Measurements from ENCODE around the gene KCND2. TPM values are rescaled to one million over a fixed set of nuclear protein-coding genes. Genes with fewer than 3 reads are reported as not detected.

KCND2 gene
- total RNA-seq, 1 experiment from 2014 or later, result 0.72 TPM

- no peaks in the 10 kb centered on the region for H3K9me2 ChIP-seq (ENCODE audit: insufficient read depth)
- TF ChIP-seq EZH2 (IDR thresholded peaks at IDR 0.05; ENCODE audit: low read depth) (no peak), CTCF (conservative IDR thresholded peaks at IDR 0.05) (no peak)
- peaks cover 4% of the 10 kb centered on the region; the same call in 1 of the 2 replicates for H3K9me3 ChIP-seq (ENCODE audit: insufficient read depth, low read depth)
- H3K4me1 ChIP-seq (replicated peaks; ENCODE audit: insufficient read depth), result no peaks in the 10 kb centered on the region
- DNase-seq, result no peak
- H3K4me2 ChIP-seq, result no peak overlapping the region
- CTCF ChIA-PET, result no interaction called here
- POLR2A ChIA-PET (ENCODE audit: unreplicated experiment), result no interaction called here
- H3K27ac ChIP-seq, result no peak overlapping the region
- H2AFZ ChIP-seq, result no peak overlapping the region
- no peaks in the 10 kb centered on the region for H3K79me2 ChIP-seq (ENCODE audit: low read depth)
- H3K4me3 ChIP-seq, result no peak overlapping the region
- no TSS peak for BruUV-seq (replicated peaks)
- H3K27me3 ChIP-seq (ENCODE audit: insufficient read depth, low read depth), result no peaks in the 10 kb centered on the region
- H3K36me3 ChIP-seq (ENCODE audit: low read depth), result no peaks in the 10 kb centered on the region
- no peaks in the 10 kb centered on the region for H3F3A ChIP-seq (ENCODE audit: insufficient read depth, low read depth)
- intact Hi-C loops (cut with micrococcal nuclease; ENCODE audit: unreplicated experiment), result no loop called here
- H4K20me1 ChIP-seq (ENCODE audit: insufficient read depth), result no peaks in the 10 kb centered on the region
Measured at GRCh38 chr7:120452665-120453064, 179.7 kb downstream of the KCND2 start.

- H3K4me2 ChIP-seq, result no peak overlapping the region
- no peaks in the 10 kb centered on the region for H3K9me2 ChIP-seq (ENCODE audit: insufficient read depth)
- H3K79me2 ChIP-seq (ENCODE audit: low read depth), result no peaks in the 10 kb centered on the region
- TF ChIP-seq CTCF (conservative IDR thresholded peaks at IDR 0.05) (no peak), EZH2 (IDR thresholded peaks at IDR 0.05; ENCODE audit: low read depth) (no peak)
- H3F3A ChIP-seq (ENCODE audit: insufficient read depth, low read depth), result no peaks in the 10 kb centered on the region
- no peaks in the 10 kb centered on the region for H3K27me3 ChIP-seq (ENCODE audit: insufficient read depth, low read depth)
- no peaks in the 10 kb centered on the region for H4K20me1 ChIP-seq (ENCODE audit: insufficient read depth)
- CTCF ChIA-PET, result no interaction called here
- POLR2A ChIA-PET (ENCODE audit: unreplicated experiment), result no interaction called here
- no peaks in the 10 kb centered on the region for H3K36me3 ChIP-seq (ENCODE audit: low read depth)
- no peaks in the 10 kb centered on the region for H3K4me1 ChIP-seq (replicated peaks; ENCODE audit: insufficient read depth)
- H3K27ac ChIP-seq, result no peak overlapping the region
- intact Hi-C loops (cut with micrococcal nuclease; ENCODE audit: unreplicated experiment), result no loop called here
- peaks cover under 1% of the 10 kb centered on the region; the same call in 1 of the 2 replicates for H3K9me3 ChIP-seq (ENCODE audit: insufficient read depth, low read depth)
- no peak overlapping the region for H3K4me3 ChIP-seq
- no TSS peak for BruUV-seq (replicated peaks)
- no peak for DNase-seq
- no peak overlapping the region for H2AFZ ChIP-seq
Measured at GRCh38 chr7:120456699-120457098, 183.7 kb downstream of the KCND2 start.

- Histone ChIP-seq H2AFZ (0 out of 2 replicates have a peak overlapping the region, but pooled peaks have one; percentile 67), H3F3A (ENCODE audit: insufficient read depth, low read depth) (no peaks in the 10 kb centered on the region), H3K9me3 (ENCODE audit: insufficient read depth, low read depth) (no peaks in the 10 kb centered on the region), H3K27ac (no peak overlapping the region), H3K4me2 (no peak overlapping the region), H3K9me2 (ENCODE audit: insufficient read depth) (no peaks in the 10 kb centered on the region), H3K36me3 (ENCODE audit: low read depth) (no peaks in the 10 kb centered on the region), H3K4me1 (replicated peaks; ENCODE audit: insufficient read depth) (no peaks in the 10 kb centered on the region), H3K79me2 (ENCODE audit: low read depth) (no peaks in the 10 kb centered on the region), H3K27me3 (ENCODE audit: insufficient read depth, low read depth) (no peaks in the 10 kb centered on the region), H4K20me1 (ENCODE audit: insufficient read depth) (no peaks in the 10 kb centered on the region), H3K4me3 (no peak overlapping the region)
- no peak for DNase-seq
- ChIA-PET CTCF (no interaction called here), POLR2A (ENCODE audit: unreplicated experiment) (no interaction called here)
- no TSS peak for BruUV-seq (replicated peaks)
- intact Hi-C loops (cut with micrococcal nuclease; ENCODE audit: unreplicated experiment), result no loop called here
- TF ChIP-seq CTCF (conservative IDR thresholded peaks at IDR 0.05), result no peak
Measured at GRCh38 chr7:120460949-120461348, 188.0 kb downstream of the KCND2 start.
